NT2/D1 (cell line): ENCODE data around the gene OSBPL6.

Experiments used
- DNase-seq: peaks from one replicate; pipeline ENCODE4 v3.0.0-alpha.2; 2011; ENCODE audit warnings: low read depth, low spot score
- H3K27me3 ChIP-seq: 2 replicates; pipeline ENCODE4 v1.6.0; 2011; ENCODE audit warnings: mild to moderate bottlenecking; ENCODE audit not compliant: insufficient read length, insufficient read depth
- H3K36me3 ChIP-seq: 2 replicates; pipeline ENCODE4 v1.6.1; 2011; ENCODE audit warnings: mild to moderate bottlenecking, low read length, mixed read lengths; ENCODE audit not compliant: insufficient read depth, insufficient read length
- H3K4me1 ChIP-seq: 2 replicates; pipeline ENCODE4 v1.5.1; 2011; ENCODE audit not compliant: insufficient read depth, insufficient read length
- H3K4me3 ChIP-seq: 2 replicates; pipeline ENCODE4 v1.5.1; 2011; ENCODE audit warnings: low read depth; ENCODE audit not compliant: insufficient read length
- H3K9ac ChIP-seq: 2 replicates; pipeline ENCODE4 v1.6.0; 2011; ENCODE audit warnings: low read depth; ENCODE audit not compliant: insufficient read length
- H3K9me3 ChIP-seq: 2 replicates; pipeline ENCODE4 v1.5.1; 2011; ENCODE audit warnings: mild to moderate bottlenecking, low read length; ENCODE audit not compliant: insufficient read depth
- SUZ12 ChIP-seq: IDR thresholded peaks from 2 replicates; pipeline ENCODE4 v1.6.1; 2011; ENCODE audit not compliant: insufficient read length, insufficient read depth; ENCODE audit errors: extremely low read depth
- YY1 ChIP-seq: IDR thresholded peaks from 2 replicates; pipeline ENCODE4 v1.6.1; 2011; ENCODE audit not compliant: insufficient read length, insufficient read depth
- ZNF274 ChIP-seq: IDR thresholded peaks from 2 replicates; pipeline ENCODE4 v1.6.1; 2011; ENCODE audit warnings: mild to moderate bottlenecking, low read depth, low read length

OSBPL6 gene

DNA sequence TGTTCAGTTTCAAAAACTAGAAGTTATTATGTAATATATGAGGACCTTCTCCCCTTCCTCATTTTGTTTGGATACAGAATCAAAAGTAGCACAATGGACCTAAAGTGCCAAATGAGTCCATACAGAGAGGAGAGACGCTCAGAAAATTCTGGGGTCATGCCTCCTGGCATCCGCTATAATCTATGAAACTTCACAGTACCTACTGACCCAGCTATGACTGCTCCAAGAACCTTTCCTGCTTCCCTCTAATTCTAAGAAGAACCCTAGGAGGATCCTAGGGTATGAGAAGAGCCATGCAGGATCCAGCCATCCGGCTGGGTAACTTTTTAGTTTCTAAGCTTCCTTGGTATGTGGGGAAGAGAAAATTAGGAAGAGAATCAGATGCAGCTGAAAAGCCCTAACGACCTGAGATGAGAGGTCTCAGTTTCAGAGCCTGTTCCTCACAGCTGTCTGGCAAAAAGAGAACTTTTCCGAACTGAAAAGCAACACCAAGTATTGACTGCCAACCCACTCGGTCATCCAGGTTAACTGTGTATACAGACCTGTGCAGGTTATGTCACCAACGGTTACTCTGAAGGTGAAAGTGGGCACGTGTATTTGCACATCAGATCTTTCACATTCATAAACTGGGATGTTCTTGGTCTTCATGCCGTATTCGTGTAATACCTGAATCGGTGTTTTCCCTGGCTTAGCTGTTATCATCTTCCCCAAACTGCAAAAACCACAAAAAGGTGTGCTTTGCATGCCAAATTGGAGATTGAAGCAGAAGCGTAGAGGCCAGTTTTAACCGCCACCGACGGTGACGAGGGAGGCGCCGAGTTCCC lies 255.6 kb downstream of the OSBPL6 start:
- peak overlapping the region; percentile 99 for H3K9ac ChIP-seq

DNA sequence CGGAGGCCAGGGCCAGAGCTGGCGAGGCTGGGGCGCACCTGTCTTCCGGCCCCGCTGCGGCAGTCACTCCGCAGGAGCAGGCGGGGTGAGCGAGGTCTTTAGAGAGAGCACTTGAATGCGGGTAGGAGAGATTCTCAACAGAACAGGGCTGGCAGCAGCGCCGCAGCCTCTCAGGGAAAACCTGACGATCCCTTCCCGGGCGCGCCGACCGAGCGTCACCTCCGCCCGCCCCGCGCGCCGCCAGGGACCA lies 256.1 kb downstream of the OSBPL6 start:
- no peak for TF ChIP-seq YY1
- TF ChIP-seq ZNF274 = no peak
- TF ChIP-seq SUZ12 = no peak
- Histone ChIP-seq H3K4me1 (no peaks in the 10 kb centered on the region), H3K4me3 (peak overlapping the region; percentile 93), H3K27me3 (no peaks in the 10 kb centered on the region), H3K9ac (peak overlapping the region; percentile 99), H3K36me3 (peaks cover 46% of the 10 kb centered on the region), H3K9me3 (no peaks in the 10 kb centered on the region)
- no peak for DNase-seq

More for the DNA sequence above, 255.6 kb downstream of the OSBPL6 start:
- no peak for TF ChIP-seq SUZ12
- no peak for TF ChIP-seq YY1
- no peak for TF ChIP-seq ZNF274
- no peaks in the 10 kb centered on the region for H3K9me3 ChIP-seq
- peak overlapping the region; percentile 93 for H3K4me3 ChIP-seq
- H3K36me3 ChIP-seq = peaks cover 51% of the 10 kb centered on the region
- DNase-seq = no peak
- no peaks in the 10 kb centered on the region for H3K4me1 ChIP-seq
- H3K27me3 ChIP-seq = no peaks in the 10 kb centered on the region

DNA sequence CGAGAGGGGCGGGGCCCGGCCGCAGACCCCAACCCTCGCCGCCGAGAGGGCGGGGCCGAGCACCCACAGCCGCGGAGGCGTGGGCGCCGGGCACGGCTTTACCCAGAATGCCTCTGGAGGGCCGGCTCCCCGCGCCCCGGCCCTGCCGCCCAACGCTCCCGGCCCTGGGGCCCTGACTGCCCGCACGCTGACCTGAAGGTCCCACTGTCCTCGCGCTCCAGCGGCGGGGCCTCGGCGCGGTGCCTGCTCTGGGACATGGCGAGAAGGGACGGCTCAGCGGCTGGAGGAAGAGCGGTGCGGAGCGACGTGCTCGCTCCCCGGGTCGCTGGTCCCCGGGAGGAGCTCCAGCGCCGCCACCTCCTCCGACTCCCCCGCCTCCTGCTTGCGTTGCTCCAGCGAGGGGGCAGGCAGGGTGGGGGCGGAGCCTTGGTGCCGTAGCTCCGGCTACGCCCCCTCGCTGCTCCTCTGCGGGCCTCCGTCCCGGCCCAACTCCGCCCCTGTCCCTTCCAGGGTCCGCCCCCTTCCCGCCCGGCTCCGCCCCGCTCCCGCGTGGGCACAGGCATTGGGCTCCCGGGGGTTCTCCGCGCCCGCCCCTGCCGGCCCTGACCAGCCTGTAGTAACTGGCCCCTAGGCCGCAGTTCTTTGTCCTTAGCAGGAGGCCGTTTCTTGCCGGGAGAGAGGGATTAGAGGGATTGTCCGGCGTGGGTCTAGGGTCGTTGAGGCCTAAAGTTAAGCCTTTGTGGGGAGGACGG lies 256.6 kb downstream of the OSBPL6 start, which contains the start of the genes PJVK and PRKRA:
Gene PJVK, plus strand, starts transcription at position 605 of the 752 bp plus-strand sequence. CDS start 2,032 bp downstream, outside the sequence.
Gene PRKRA, minus strand, starts transcription at position 402 of the 752 bp plus-strand sequence. Its CDS starts 145 bp downstream, at position 257.
- peak; percentile 96 for DNase-seq
- peak within 1 kb of the TSS; percentile 99 for H3K9ac ChIP-seq
- H3K4me3 ChIP-seq = peak within 1 kb of the TSS; percentile 93
- no peaks in the 10 kb centered on the region for H3K27me3 ChIP-seq
- H3K9me3 ChIP-seq = no peaks in the 10 kb centered on the region
- TF ChIP-seq YY1 (no peak), SUZ12 (no peak), ZNF274 (no peak)
- H3K4me1 ChIP-seq = no peaks in the 10 kb centered on the region
- peaks cover 41% of the 10 kb centered on the region for H3K36me3 ChIP-seq

DNA sequence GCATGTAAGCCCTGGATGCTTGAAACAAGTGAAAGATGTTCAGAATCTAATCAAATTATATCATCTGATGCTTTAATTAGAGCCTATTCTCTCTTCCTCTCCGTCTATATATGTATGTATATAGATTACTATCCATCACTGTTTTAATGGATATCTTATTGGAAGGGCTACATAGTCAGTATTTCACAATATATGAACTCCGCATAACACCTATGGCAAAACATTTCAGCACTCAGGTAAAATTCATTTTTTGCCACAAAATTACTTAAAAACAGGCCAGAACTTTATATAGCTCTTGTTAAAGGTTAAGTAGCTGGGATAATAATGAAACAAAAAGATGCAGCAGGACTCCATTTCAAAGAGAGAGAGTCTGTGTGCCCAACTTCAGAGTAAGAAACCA lies 258.0 kb downstream of the OSBPL6 start:
- no peaks in the 10 kb centered on the region for H3K9me3 ChIP-seq
- H3K4me1 ChIP-seq = no peaks in the 10 kb centered on the region
- peaks cover 30% of the 10 kb centered on the region for H3K36me3 ChIP-seq
- peak overlapping the region; percentile 69 for H3K4me3 ChIP-seq
- H3K27me3 ChIP-seq = no peaks in the 10 kb centered on the region
- no peak for DNase-seq
- TF ChIP-seq ZNF274 = no peak
- peak overlapping the region; percentile 59 for H3K9ac ChIP-seq
